ENCODE results near the gene GALNT12.

The GALNT12 gene

GRCh38 chr9:98801561-98801960 is 5.9 kb upstream of the GALNT12 start:
- DNase-seq, result no peak

- DNase-seq, result no peak
These were observed 5.5 kb upstream of the GALNT12 start for GRCh38 chr9:98801969-98802371.

- DNase-seq, result no peak
These were observed 3.4 kb upstream of the GALNT12 start for GRCh38 chr9:98804083-98804482.

- DNase-seq, result no peak
These were observed 1.8 kb upstream of the GALNT12 start for GRCh38 chr9:98805506-98806272.

- peak in 2 of 56 donors; percentile 12 to 30 for DNase-seq
These were observed 955 bp upstream of the GALNT12 start for GRCh38 chr9:98806394-98807035.

GRCh38 chr9:98807814-98808195 is 335 bp downstream of the GALNT12 start:
- DNase-seq, result peak in 3 of 56 donors; percentile 22 to 42 (median 39)

GRCh38 chr9:98808411-98808815 is 943 bp downstream of the GALNT12 start:
- no peak for DNase-seq

- no peak for DNase-seq
These were observed 1.4 kb downstream of the GALNT12 start for GRCh38 chr9:98808875-98809274.

GRCh38 chr9:98809311-98810101 is 2.0 kb downstream of the GALNT12 start:
- DNase-seq, result no peak

- DNase-seq, result no peak
These were observed 2.8 kb downstream of the GALNT12 start for GRCh38 chr9:98810102-98810842.

GRCh38 chr9:98811051-98811650 is 3.7 kb downstream of the GALNT12 start:
- no peak for DNase-seq

- DNase-seq, result no peak
These were observed 8.0 kb downstream of the GALNT12 start for GRCh38 chr9:98815391-98815951.

GRCh38 chr9:98818764-98819163 is 11.3 kb downstream of the GALNT12 start:
- DNase-seq, result no peak

- DNase-seq, result no peak
These were observed 11.8 kb downstream of the GALNT12 start for GRCh38 chr9:98819231-98819630.

GRCh38 chr9:98821831-98822230 is 14.4 kb downstream of the GALNT12 start:
- no peak for DNase-seq

- no peak for DNase-seq
These were observed 15.2 kb downstream of the GALNT12 start for GRCh38 chr9:98822661-98823060.

GRCh38 chr9:98823666-98824334 is 16.3 kb downstream of the GALNT12 start:
- no peak for DNase-seq

GRCh38 chr9:98825414-98825813 is 17.9 kb downstream of the GALNT12 start:
- no peak for DNase-seq

- no peak for DNase-seq
These were observed 19.2 kb downstream of the GALNT12 start for GRCh38 chr9:98826716-98827115.

- no peak for DNase-seq
These were observed 22.3 kb downstream of the GALNT12 start for GRCh38 chr9:98829766-98830165.

Data from nucleus accumbens (tissue), 56 donors.